ENCODE results near the gene CDHR3. TPM values are rescaled to one million over a fixed set of nuclear protein-coding genes. Genes with fewer than 3 reads are reported as not detected.

CDHR3 gene
- total RNA-seq, 2 donors from 2014 or later: 2.2 to 3.9 TPM

- intact Hi-C loops (cut with DNase I): no loop called here
- Histone ChIP-seq H3K4me3 (no peak overlapping the region), H3K9me3 (no peaks in the 10 kb centered on the region), H3K27ac (peak overlapping the region; percentile 12 to 55), H3K4me1 (replicated peaks) (peaks cover 13% of the 10 kb centered on the region), H3K27me3 (replicated peaks; ENCODE audit: insufficient read depth) (no peaks in the 10 kb centered on the region), H3K36me3 (no peaks in the 10 kb centered on the region)
- no peak for TF ChIP-seq POLR2A (IDR thresholded peaks at IDR 0.05)
- TF ChIP-seq CTCF (IDR thresholded peaks at IDR 0.05): no peak
- TF ChIP-seq POLR2AphosphoS5 (IDR thresholded peaks at IDR 0.05): no peak
- WGBS: 91% methylated on average over 2 of the region's 2 CpGs
- no peak for DNase-seq (ENCODE audit: low spot score)
These were observed 96.5 kb downstream of the CDHR3 start for GRCh38 chr7:106059556-106059955.

- no peaks in the 10 kb centered on the region for H3K9me3 ChIP-seq
- TF ChIP-seq POLR2AphosphoS5 (IDR thresholded peaks at IDR 0.05) (peak; percentile 66), CTCF (IDR thresholded peaks at IDR 0.05) (no peak), POLR2A (IDR thresholded peaks at IDR 0.05) (no peak)
- 44% methylated on average over 7 of the region's 7 CpGs for WGBS
- H3K27me3 ChIP-seq (replicated peaks; ENCODE audit: insufficient read depth): no peaks in the 10 kb centered on the region
- intact Hi-C loops (cut with DNase I): loop anchor here (10.0 kb wide), 1 partner anchor 404 kb away; no protein-coding TSS in a partner anchor
- peaks cover 17% of the 10 kb centered on the region for H3K4me1 ChIP-seq (replicated peaks)
- DNase-seq (ENCODE audit: low spot score): peak; percentile 56
- H3K36me3 ChIP-seq: no peaks in the 10 kb centered on the region
- H3K27ac ChIP-seq: peak overlapping the region in 1 of 2 donors; percentile 12
- H3K4me3 ChIP-seq: no peak overlapping the region
These were observed 97.4 kb downstream of the CDHR3 start for GRCh38 chr7:106060394-106060920.

DNA sequence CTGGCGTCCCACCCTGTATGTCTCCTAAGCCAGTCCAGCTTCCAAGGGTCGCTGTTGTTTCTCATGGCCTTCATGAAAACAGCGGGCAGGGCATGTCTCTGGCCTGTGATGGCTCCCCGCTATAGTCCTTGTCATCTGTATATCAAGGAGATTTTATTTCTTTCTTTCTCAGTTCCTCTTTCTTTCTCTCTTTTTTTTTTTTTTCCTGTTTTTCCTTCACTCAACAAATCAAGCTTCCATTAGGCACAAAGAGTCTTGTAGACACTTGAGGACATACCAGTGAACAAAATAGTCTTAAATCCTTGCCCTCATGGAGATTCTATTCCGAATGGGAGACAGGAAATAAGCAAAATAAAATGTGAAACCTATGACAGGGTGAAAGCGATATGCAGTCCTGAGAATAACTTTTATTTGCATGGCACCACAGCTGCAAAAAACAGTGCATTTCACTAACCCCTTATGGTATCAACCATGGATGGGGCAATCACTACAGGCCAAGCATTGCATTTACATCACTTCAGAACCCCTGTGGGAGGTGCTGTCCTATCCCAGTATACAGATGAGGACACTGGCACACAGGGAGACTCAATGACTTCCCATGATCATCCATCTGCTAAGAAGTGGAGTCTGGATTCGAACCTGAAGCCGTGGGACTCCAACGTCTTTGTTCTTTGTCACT, 98.4 kb downstream of the CDHR3 start:
- TF ChIP-seq CTCF (IDR thresholded peaks at IDR 0.05): no peak
- no peak for TF ChIP-seq POLR2AphosphoS5 (IDR thresholded peaks at IDR 0.05)
- TF ChIP-seq POLR2A (IDR thresholded peaks at IDR 0.05): no peak
- no peak overlapping the region for H3K27ac ChIP-seq
- no peaks in the 10 kb centered on the region for H3K36me3 ChIP-seq
- intact Hi-C loops (cut with DNase I): loop anchor here (10.0 kb wide), 1 partner anchor 403 kb away; no protein-coding TSS in a partner anchor
- H3K9me3 ChIP-seq: no peaks in the 10 kb centered on the region
- 95% methylated on average over 9 of the region's 9 CpGs for WGBS
- DNase-seq (ENCODE audit: low spot score): no peak
- H3K4me1 ChIP-seq (replicated peaks): peaks cover 22% of the 10 kb centered on the region
- no peak overlapping the region for H3K4me3 ChIP-seq
- no peaks in the 10 kb centered on the region for H3K27me3 ChIP-seq (replicated peaks; ENCODE audit: insufficient read depth)

- Histone ChIP-seq H3K27ac (no peak overlapping the region), H3K27me3 (replicated peaks; ENCODE audit: insufficient read depth) (no peaks in the 10 kb centered on the region), H3K4me1 (replicated peaks) (peaks cover 22% of the 10 kb centered on the region), H3K9me3 (no peaks in the 10 kb centered on the region), H3K36me3 (no peaks in the 10 kb centered on the region), H3K4me3 (no peak overlapping the region)
- intact Hi-C loops (cut with DNase I): loop anchor here (10.0 kb wide), 1 partner anchor 403 kb away; no protein-coding TSS in a partner anchor
- TF ChIP-seq POLR2A (IDR thresholded peaks at IDR 0.05) (no peak), CTCF (IDR thresholded peaks at IDR 0.05) (no peak), POLR2AphosphoS5 (IDR thresholded peaks at IDR 0.05) (no peak)
- 94% methylated on average over 7 of the region's 7 CpGs for WGBS
- DNase-seq (ENCODE audit: low spot score): no peak
These were observed 98.9 kb downstream of the CDHR3 start for GRCh38 chr7:106062006-106062405.

DNA sequence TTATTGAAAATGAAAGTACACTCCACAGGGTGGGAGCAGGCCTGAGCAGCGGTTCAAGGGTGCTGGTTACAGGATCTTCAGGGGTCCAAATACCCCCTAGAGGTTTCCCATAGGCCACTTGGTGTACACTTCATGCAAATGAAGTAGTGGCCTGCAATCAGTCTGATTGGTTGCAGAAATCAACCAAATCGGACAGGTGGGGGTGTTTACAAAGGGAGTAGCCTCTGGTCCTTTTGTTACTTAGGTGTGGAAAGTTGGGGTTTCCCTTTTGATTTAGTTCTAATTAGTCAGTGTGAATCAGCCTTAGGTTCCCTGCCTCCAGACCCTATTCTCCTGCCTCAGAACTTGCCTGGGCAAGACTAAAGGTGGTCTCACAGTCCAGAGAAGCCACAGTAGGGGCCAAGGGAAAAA, 99.5 kb downstream of the CDHR3 start:
- no peaks in the 10 kb centered on the region for H3K36me3 ChIP-seq
- H3K9me3 ChIP-seq: no peaks in the 10 kb centered on the region
- H3K4me3 ChIP-seq: no peak overlapping the region
- no peak for TF ChIP-seq POLR2AphosphoS5 (IDR thresholded peaks at IDR 0.05)
- TF ChIP-seq CTCF (IDR thresholded peaks at IDR 0.05): no peak
- TF ChIP-seq POLR2A (IDR thresholded peaks at IDR 0.05): no peak
- intact Hi-C loops (cut with DNase I): loop anchor here (10.0 kb wide), 1 partner anchor 402 kb away; no protein-coding TSS in a partner anchor
- 68% methylated on average over 2 of the region's 2 CpGs for WGBS
- peaks cover 22% of the 10 kb centered on the region for H3K4me1 ChIP-seq (replicated peaks)
- H3K27me3 ChIP-seq (replicated peaks; ENCODE audit: insufficient read depth): no peaks in the 10 kb centered on the region
- no peak overlapping the region for H3K27ac ChIP-seq
- DNase-seq (ENCODE audit: low spot score): no peak

Measured in prostate gland (tissue), 2 donors.